ENCODE measurements around the gene CCDC33. TPM values are rescaled to one million over a fixed set of nuclear protein-coding genes. Genes with fewer than 3 reads are reported as not detected.
A peak's percentile ranks its signal among the peaks of the same experiment; 100 is the strongest.

The CCDC33 gene
- total RNA-seq, 4 donors from 2014 or later, result not detected

GRCh38 chr15:74362482-74362881 lies 126.4 kb downstream of the CCDC33 start:
- TF ChIP-seq CTCF (IDR thresholded peaks at IDR 0.05), result no peak
- DNase-seq (ENCODE audit: low spot score) (no peak), ATAC-seq (ENCODE audit: low FRiP score) (no peak)

GRCh38 chr15:74364936-74365597 lies 128.9 kb downstream of the CCDC33 start:
- DNase-seq (ENCODE audit: low spot score) (no peak), ATAC-seq (ENCODE audit: low FRiP score) (no peak)
- TF ChIP-seq CTCF (IDR thresholded peaks at IDR 0.05), result no peak

- no peak for TF ChIP-seq CTCF (IDR thresholded peaks at IDR 0.05)
- DNase-seq (ENCODE audit: low spot score), result no peak
- peak; percentile 86 for ATAC-seq (ENCODE audit: low FRiP score)
Observed at GRCh38 chr15:74365598-74366445, 129.7 kb downstream of the CCDC33 start.

GRCh38 chr15:74367296-74367854 lies 131.2 kb downstream of the CCDC33 start, which contains the start of gene CYP11A1:
Gene CYP11A1 (minus strand): TSS chr15:74367646. CDS start chr15:74367585, 61 bp downstream.
- TF ChIP-seq CTCF (IDR thresholded peaks at IDR 0.05), result no peak
- no peak for DNase-seq (ENCODE audit: low spot score)
- ATAC-seq (ENCODE audit: low FRiP score), result no peak

GRCh38 chr15:74368121-74368520 lies 132.0 kb downstream of the CCDC33 start:
- ATAC-seq (ENCODE audit: low FRiP score) (no peak), DNase-seq (ENCODE audit: low spot score) (no peak)
- no peak for TF ChIP-seq CTCF (IDR thresholded peaks at IDR 0.05)

GRCh38 chr15:74369084-74369745 lies 133.1 kb downstream of the CCDC33 start:
- ATAC-seq (ENCODE audit: low FRiP score), result no peak
- TF ChIP-seq CTCF (IDR thresholded peaks at IDR 0.05), result no peak
- DNase-seq (ENCODE audit: low spot score), result no peak
